Suprapubic skin (tissue), 4 donors: ENCODE results near the gene CCDC50. TPM values are rescaled to one million over a fixed set of nuclear protein-coding genes. Genes with fewer than 3 reads are reported as not detected.

Experiments used
- total RNA-seq, 4 donors: library from RNA; depleted of rRNA; stranded (reverse); fragments of >200 nt; gene quantifications; one replicate each; pipeline ENCODE4 v1.1.0, GENCODE V29; 2016

The CCDC50 gene
- total RNA-seq, 4 donors from 2014 or later: 34.9 to 67.7 (median 42.4) TPM

Other genes with a start within 250 kb of the CCDC50 start
- under 1 TPM in 1 of 4 donors, not detected in 3; 0.30 TPM for gene OSTN, start 130.2 kb upstream of the CCDC50 start, total RNA-seq
- 1 to 10 TPM in 1 of 4 donors, not detected in 3; 1.0 TPM for gene UTS2B, start 1.1 kb downstream of the CCDC50 start, total RNA-seq
- not detected for gene PYDC2, start 131.8 kb downstream of the CCDC50 start, total RNA-seq